Thoracic aorta endothelial cell (primary cell): ENCODE measurements around the gene PPFIBP2. TPM values are rescaled to one million over a fixed set of nuclear protein-coding genes. Genes with fewer than 3 reads are reported as not detected.

Source experiments
- total RNA-seq: library from RNA; depleted of rRNA; stranded (reverse); fragments of >200 nt; gene quantifications from 2 replicates; pipeline ENCODE4 v1.2.3, GENCODE V29; 2012

Gene PPFIBP2
- total RNA-seq: 2.8 and 3.2 TPM in 2 replicates

GRCh38 chr11:7513234-7514098, at the start of gene PPFIBP2:
Gene PPFIBP2, plus strand, starts transcription at chr11:7513999. Its CDS starts 35,477 bp downstream, at chr11:7549476.

GRCh38 chr11:7485186-7486097, 28.4 kb upstream of the PPFIBP2 start, which contains the start of gene OLFML1:
Gene OLFML1, plus strand, starts transcription at chr11:7485506. Its CDS starts 370 bp downstream, at chr11:7485876.

GRCh38 chr11:7672960-7673723, 159.3 kb downstream of the PPFIBP2 start, which contains the start of gene CYB5R2:
Gene CYB5R2, minus strand, starts transcription at chr11:7673500. Its CDS starts 675 bp downstream, at chr11:7672825.

Other genes starting within 250 kb of the PPFIBP2 start
- gene OLFML1, start 28.5 kb upstream of the PPFIBP2 start, total RNA-seq: not detected in 2 replicates
- 1.1 and 6.3 TPM in 2 replicates for gene CYB5R2, start 159.5 kb downstream of the PPFIBP2 start, total RNA-seq
- gene OVCH2, start 192.5 kb downstream of the PPFIBP2 start, total RNA-seq: not detected in 2 replicates